HL-60 (cell line): ENCODE measurements around the gene SARS2.

Experiments
- DNase-seq, 2 experiments: peaks; one replicate each; pipeline ENCODE4 v3.0.0-alpha.2; 2010 to 2020; ENCODE audit warnings: low read depth in 1 of 2, low spot score in 1 of 2
- H3K27ac ChIP-seq: fragments of 250-450 bp; sonication (Bioruptor Pico); replicated peaks from 2 replicates; pipeline ENCODE4 v1.5.1; 2020; ENCODE audit warnings: mild to moderate bottlenecking, moderate library complexity
- H3K27me3 ChIP-seq: fragments of 250-450 bp; sonication (Bioruptor Pico); 2 replicates; pipeline ENCODE4 v1.5.1; 2021; ENCODE audit warnings: mild to moderate bottlenecking, moderate library complexity; ENCODE audit not compliant: insufficient read depth, poor library complexity, severe bottlenecking
- H3K4me3 ChIP-seq: replicated peaks from 2 replicates; pipeline ENCODE4 v1.5.1; 2011; ENCODE audit warnings: mild to moderate bottlenecking, control low read depth, low read length; ENCODE audit not compliant: insufficient read depth
- GABPA ChIP-seq: IDR thresholded peaks from 2 replicates; pipeline ENCODE4 v1.6.1; 2012; ENCODE audit warnings: low read depth
- POLR2AphosphoS5 ChIP-seq: IDR thresholded peaks from 2 replicates; pipeline ENCODE4 v1.6.1; 2012; ENCODE audit warnings: low read depth
- SPI1 ChIP-seq: IDR thresholded peaks from 2 replicates; pipeline ENCODE4 v1.6.1; 2012; ENCODE audit warnings: low read depth, mild to moderate bottlenecking, borderline replicate concordance
- TF ChIP-seq, protein P1 (sequence below): IDR thresholded peaks from 2 replicates; pipeline ENCODE4 v1.6.1; 2012; ENCODE audit warnings: low read depth; ENCODE audit not compliant: insufficient replicate concordance
- TF ChIP-seq, protein P2 (sequence below): IDR thresholded peaks from one replicate; pipeline ENCODE4 v1.5.1; 2011; ENCODE audit warnings: low read length, control low read depth, inconsistent platforms; ENCODE audit not compliant: insufficient read depth

The SARS2 gene

DNA sequence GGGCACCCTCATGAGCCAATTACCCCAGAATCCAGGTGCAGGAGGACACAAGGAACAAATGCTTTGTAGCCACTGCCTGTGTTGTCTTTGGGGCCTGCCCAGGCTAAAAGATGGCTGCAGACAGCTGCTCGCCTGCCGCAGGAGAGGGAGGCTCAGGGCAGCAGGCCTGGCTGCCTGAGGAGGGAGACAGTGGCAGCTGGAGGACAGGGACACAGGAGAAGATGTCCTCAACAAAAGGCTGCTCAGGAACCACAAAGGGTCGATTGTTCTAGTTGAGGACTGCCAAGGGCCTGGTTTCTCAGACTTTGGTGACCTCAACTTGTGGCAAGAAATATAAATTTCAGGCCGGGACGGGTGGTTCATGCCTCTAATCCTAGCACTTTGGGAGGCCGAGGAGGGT lies 38.8 kb downstream of the SARS2 start:
- no peak for DNase-seq
- Histone ChIP-seq H3K27ac (no peak overlapping the region), H3K4me3 (no peak overlapping the region), H3K27me3 (no peaks in the 10 kb centered on the region)
- TF ChIP-seq, protein P1, sequence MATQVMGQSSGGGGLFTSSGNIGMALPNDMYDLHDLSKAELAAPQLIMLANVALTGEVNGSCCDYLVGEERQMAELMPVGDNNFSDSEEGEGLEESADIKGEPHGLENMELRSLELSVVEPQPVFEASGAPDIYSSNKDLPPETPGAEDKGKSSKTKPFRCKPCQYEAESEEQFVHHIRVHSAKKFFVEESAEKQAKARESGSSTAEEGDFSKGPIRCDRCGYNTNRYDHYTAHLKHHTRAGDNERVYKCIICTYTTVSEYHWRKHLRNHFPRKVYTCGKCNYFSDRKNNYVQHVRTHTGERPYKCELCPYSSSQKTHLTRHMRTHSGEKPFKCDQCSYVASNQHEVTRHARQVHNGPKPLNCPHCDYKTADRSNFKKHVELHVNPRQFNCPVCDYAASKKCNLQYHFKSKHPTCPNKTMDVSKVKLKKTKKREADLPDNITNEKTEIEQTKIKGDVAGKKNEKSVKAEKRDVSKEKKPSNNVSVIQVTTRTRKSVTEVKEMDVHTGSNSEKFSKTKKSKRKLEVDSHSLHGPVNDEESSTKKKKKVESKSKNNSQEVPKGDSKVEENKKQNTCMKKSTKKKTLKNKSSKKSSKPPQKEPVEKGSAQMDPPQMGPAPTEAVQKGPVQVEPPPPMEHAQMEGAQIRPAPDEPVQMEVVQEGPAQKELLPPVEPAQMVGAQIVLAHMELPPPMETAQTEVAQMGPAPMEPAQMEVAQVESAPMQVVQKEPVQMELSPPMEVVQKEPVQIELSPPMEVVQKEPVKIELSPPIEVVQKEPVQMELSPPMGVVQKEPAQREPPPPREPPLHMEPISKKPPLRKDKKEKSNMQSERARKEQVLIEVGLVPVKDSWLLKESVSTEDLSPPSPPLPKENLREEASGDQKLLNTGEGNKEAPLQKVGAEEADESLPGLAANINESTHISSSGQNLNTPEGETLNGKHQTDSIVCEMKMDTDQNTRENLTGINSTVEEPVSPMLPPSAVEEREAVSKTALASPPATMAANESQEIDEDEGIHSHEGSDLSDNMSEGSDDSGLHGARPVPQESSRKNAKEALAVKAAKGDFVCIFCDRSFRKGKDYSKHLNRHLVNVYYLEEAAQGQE, result no peak
- TF ChIP-seq SPI1, result no peak
- no peak for TF ChIP-seq POLR2AphosphoS5
- TF ChIP-seq GABPA, result no peak
- TF ChIP-seq, protein P2, sequence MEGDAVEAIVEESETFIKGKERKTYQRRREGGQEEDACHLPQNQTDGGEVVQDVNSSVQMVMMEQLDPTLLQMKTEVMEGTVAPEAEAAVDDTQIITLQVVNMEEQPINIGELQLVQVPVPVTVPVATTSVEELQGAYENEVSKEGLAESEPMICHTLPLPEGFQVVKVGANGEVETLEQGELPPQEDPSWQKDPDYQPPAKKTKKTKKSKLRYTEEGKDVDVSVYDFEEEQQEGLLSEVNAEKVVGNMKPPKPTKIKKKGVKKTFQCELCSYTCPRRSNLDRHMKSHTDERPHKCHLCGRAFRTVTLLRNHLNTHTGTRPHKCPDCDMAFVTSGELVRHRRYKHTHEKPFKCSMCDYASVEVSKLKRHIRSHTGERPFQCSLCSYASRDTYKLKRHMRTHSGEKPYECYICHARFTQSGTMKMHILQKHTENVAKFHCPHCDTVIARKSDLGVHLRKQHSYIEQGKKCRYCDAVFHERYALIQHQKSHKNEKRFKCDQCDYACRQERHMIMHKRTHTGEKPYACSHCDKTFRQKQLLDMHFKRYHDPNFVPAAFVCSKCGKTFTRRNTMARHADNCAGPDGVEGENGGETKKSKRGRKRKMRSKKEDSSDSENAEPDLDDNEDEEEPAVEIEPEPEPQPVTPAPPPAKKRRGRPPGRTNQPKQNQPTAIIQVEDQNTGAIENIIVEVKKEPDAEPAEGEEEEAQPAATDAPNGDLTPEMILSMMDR, result no peak

DNA sequence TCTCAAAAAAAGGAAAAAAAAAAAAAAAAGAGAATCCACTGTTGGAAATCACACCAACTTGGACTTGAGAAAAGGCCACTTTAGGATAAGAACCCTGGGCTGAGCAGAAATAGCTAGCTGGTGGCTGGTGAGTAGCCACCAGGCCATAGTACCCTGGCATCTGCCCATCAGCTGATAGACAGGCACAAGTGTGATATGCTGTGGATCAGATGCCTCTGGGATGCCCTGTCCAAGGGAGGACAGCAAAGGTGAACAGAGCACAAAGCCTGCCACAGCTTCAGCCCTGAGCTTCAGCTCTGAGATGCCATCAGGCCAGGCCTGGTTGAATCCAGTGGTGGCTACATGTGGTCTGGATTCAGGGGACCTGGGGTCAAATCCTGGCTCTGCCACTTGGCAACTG lies 39.9 kb downstream of the SARS2 start:
- Histone ChIP-seq H3K4me3 (no peak overlapping the region), H3K27me3 (no peaks in the 10 kb centered on the region), H3K27ac (no peak overlapping the region)
- DNase-seq, result no peak
- TF ChIP-seq, protein P2, result no peak
- TF ChIP-seq GABPA, result no peak
- TF ChIP-seq, protein P1, result no peak
- TF ChIP-seq POLR2AphosphoS5, result no peak
- no peak for TF ChIP-seq SPI1

DNA sequence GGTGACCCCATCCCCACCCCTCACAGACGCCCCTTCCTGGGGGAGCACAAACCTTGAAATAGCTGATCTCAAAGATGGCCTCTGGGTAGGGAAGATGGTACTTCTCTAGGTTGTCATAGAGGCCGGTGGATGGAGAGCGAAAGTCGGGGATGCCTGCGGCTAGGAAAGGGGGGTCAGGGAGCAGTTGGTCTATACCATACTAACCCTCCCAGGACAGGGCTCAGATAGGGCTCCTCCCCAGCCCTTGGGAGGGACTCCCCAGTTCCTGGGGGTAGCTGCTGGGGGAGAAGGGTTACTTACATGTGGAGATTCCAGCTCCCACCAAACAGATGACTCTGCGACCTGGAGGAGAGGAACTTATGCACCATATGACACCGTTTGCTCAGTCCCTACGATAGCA lies 40.8 kb downstream of the SARS2 start:
- DNase-seq, result no peak
- Histone ChIP-seq H3K27me3 (no peaks in the 10 kb centered on the region), H3K4me3 (no peak overlapping the region), H3K27ac (no peak overlapping the region)
- TF ChIP-seq GABPA (no peak), POLR2AphosphoS5 (no peak), SPI1 (no peak)
- TF ChIP-seq, protein P2, result no peak
- TF ChIP-seq, protein P1, result no peak
